Loucy (cell line): ENCODE measurements around the gene ANKDD1B.

Experiments
- EZH2phosphoT487 ChIP-seq: fragments of 200-600 bp; IDR thresholded peaks from 2 replicates; pipeline ENCODE4 v1.6.1; 2018; ENCODE audit warnings: antibody characterized with exemption, mild to moderate bottlenecking, moderate library complexity, borderline replicate concordance
- TF ChIP-seq, protein P1 (sequence below): fragments of 200-600 bp; sonication (generic); conservative IDR thresholded peaks from 2 replicates; pipeline ENCODE4 v1.5.1; 2014; ENCODE audit warnings: mild to moderate bottlenecking, antibody characterized with exemption, low read length

DNA sequence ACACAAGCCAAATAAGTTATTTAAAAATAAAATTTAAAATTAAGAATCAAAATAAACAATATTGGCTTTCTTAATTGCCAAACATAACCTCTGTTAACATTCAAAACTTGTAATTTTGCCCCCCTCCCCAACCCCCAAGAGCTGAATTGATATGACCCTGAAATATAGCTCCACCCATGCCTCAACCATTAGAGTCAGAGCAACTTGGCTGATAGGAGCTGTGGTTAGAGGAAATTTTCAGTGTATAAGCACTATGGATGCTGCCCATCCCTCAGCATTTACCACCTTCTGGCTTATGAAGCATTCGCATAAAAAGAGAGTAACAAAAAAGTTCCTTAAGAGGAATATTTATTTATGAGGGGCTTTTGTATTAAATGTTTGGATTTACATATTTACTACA lies 99.9 kb downstream of the ANKDD1B start:
- TF ChIP-seq, protein P1, sequence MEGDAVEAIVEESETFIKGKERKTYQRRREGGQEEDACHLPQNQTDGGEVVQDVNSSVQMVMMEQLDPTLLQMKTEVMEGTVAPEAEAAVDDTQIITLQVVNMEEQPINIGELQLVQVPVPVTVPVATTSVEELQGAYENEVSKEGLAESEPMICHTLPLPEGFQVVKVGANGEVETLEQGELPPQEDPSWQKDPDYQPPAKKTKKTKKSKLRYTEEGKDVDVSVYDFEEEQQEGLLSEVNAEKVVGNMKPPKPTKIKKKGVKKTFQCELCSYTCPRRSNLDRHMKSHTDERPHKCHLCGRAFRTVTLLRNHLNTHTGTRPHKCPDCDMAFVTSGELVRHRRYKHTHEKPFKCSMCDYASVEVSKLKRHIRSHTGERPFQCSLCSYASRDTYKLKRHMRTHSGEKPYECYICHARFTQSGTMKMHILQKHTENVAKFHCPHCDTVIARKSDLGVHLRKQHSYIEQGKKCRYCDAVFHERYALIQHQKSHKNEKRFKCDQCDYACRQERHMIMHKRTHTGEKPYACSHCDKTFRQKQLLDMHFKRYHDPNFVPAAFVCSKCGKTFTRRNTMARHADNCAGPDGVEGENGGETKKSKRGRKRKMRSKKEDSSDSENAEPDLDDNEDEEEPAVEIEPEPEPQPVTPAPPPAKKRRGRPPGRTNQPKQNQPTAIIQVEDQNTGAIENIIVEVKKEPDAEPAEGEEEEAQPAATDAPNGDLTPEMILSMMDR = no peak
- no peak for TF ChIP-seq EZH2phosphoT487
